ENCODE results near the gene KRT2.

The KRT2 gene

DNA sequence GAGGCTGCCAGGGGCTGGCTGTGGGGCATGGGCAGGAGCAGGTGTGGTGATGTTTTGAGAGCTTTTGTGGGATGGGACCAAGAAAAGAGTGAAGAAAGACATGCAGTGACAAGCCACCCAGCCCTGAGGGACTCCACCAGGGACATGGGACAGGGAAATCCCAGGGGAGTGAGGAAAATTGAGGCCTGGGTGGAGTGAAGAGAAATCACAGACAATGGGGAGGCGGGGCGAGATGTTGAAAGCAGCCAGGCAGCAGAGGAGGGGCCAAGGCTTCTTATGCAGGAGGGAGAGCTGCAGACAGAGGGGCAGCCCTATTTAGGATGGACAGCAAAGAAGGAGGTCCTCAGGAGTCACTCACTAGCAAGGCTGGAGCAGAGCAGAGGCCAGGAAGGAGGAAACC lies 32.4 kb upstream of the KRT2 start:
- Histone ChIP-seq H3K9me3 (no peaks in the 10 kb centered on the region), H3K36me3 (no peaks in the 10 kb centered on the region), H3K4me3 (no peak overlapping the region), H3K4me1 (no peaks in the 10 kb centered on the region), H3K27me3 (peaks cover 0 to 49% of the 10 kb centered on the region in 2 donors), H3K27ac (no peak overlapping the region)
- TF ChIP-seq, protein P1, sequence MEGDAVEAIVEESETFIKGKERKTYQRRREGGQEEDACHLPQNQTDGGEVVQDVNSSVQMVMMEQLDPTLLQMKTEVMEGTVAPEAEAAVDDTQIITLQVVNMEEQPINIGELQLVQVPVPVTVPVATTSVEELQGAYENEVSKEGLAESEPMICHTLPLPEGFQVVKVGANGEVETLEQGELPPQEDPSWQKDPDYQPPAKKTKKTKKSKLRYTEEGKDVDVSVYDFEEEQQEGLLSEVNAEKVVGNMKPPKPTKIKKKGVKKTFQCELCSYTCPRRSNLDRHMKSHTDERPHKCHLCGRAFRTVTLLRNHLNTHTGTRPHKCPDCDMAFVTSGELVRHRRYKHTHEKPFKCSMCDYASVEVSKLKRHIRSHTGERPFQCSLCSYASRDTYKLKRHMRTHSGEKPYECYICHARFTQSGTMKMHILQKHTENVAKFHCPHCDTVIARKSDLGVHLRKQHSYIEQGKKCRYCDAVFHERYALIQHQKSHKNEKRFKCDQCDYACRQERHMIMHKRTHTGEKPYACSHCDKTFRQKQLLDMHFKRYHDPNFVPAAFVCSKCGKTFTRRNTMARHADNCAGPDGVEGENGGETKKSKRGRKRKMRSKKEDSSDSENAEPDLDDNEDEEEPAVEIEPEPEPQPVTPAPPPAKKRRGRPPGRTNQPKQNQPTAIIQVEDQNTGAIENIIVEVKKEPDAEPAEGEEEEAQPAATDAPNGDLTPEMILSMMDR (IDR thresholded peaks at IDR 0.05): no peak
- intact Hi-C loops (cut with DNase I; ENCODE audit: low total_unique reads): no loop called here
- DNase-seq: no peak

DNA sequence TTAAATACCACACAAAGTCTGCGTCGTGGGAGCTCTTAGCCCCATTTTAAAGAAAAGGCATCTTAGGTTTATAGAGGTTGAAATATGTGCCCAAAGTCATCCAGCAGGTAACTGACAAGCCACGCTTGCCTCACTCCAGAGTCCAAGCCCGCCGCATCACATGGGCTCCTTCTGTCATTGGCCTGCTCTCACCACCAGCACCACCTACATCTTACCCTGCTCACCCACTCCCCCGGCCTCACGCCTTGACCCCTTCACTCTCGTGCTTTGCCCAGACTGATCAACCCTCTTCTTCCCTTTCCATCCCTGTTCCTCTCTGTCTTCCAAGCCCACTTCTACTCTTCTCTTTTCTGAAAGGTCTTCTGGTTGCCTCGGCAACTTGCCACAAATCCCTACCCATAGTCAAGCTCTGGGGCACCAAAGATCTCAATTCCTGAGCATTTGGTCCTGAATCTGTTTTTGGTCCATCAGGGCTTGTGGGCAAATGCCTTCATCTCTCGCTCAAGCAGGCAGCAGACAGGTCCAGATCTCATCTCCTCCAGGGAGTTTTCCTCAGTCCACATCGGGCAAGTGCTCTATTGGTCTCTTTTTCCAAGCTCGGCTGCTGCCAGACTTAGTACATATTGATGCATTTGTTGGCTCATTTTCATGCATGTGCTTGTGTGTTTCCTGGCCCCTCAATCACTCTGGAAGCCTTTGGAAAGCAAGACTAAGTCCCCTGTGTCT lies 31.7 kb upstream of the KRT2 start:
- DNase-seq: no peak
- TF ChIP-seq, protein P1 (IDR thresholded peaks at IDR 0.05): no peak
- no peaks in the 10 kb centered on the region for H3K4me1 ChIP-seq
- no peaks in the 10 kb centered on the region for H3K9me3 ChIP-seq
- no peak overlapping the region for H3K4me3 ChIP-seq
- H3K27ac ChIP-seq: no peak overlapping the region
- no peaks in the 10 kb centered on the region for H3K36me3 ChIP-seq
- H3K27me3 ChIP-seq: peaks cover 0 to 44% of the 10 kb centered on the region in 2 donors
- intact Hi-C loops (cut with DNase I; ENCODE audit: low total_unique reads): no loop called here

- no peaks in the 10 kb centered on the region for H3K9me3 ChIP-seq
- TF ChIP-seq, protein P1 (IDR thresholded peaks at IDR 0.05): no peak
- no peaks in the 10 kb centered on the region for H3K4me1 ChIP-seq
- intact Hi-C loops (cut with DNase I; ENCODE audit: low total_unique reads): no loop called here
- H3K27ac ChIP-seq: no peak overlapping the region
- no peaks in the 10 kb centered on the region for H3K36me3 ChIP-seq
- H3K4me3 ChIP-seq: no peak overlapping the region
- H3K27me3 ChIP-seq: peaks cover 0 to 37% of the 10 kb centered on the region in 2 donors
- no peak for DNase-seq
These were observed 31.0 kb upstream of the KRT2 start for GRCh38 chr12:52682938-52683574.

DNA sequence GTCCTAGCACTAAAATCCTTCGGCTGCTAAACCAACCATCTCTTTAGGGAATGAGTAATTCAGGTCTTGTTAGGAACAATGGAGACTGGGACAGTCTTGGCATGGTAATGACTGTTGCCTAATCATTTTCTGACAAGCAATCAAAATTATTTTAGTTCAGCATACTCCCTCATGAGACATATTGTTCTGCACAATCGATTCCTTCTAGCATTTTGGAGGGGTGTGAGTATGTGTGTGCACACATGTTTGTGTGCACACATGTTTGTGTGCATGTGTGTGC lies 30.3 kb upstream of the KRT2 start:
- Histone ChIP-seq H3K27me3 (peaks cover 0 to 30% of the 10 kb centered on the region in 2 donors), H3K27ac (no peak overlapping the region), H3K4me1 (no peaks in the 10 kb centered on the region), H3K4me3 (no peak overlapping the region), H3K36me3 (no peaks in the 10 kb centered on the region), H3K9me3 (no peaks in the 10 kb centered on the region)
- intact Hi-C loops (cut with DNase I; ENCODE audit: low total_unique reads): no loop called here
- no peak for DNase-seq
- TF ChIP-seq, protein P1 (IDR thresholded peaks at IDR 0.05): no peak

DNA sequence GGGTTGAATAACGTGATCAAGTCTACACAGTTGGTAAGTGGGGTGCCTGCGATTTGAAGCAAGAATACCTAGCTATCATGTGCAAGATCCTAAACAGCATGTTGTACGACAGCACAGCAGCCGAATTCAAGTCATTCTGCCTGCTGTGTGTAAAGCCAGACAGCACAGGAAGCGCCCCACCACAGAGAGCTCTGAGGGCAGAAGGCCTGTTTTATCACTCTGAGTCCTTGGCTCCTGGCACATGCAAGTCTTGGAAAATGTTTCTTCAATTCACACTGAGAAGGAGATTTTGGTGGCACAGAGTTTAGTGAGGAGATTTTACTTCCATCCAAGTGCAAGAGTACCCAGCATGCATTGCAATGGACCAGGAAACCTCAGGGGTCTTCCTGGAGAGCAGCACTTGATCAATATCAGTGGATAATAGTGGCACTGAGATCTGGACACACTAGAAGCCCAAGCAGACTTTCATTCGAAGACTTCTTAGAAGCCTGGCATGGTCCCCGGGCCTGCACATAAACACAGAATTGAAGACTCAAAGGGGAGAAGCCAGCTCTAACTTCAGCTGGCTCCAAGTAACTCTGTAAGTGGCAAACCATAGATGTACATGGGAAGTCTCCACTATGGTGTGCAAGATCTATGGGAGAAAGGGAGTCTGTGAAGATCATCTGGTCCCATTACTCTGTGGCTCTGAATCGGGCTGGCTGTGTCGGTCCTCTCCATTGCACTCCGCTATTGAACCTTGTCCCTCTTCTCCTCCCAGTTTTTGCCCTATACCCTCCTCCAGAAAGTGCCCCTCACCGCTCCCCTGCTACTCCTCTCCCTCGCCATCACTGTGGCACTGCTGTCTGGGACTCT lies 29.7 kb upstream of the KRT2 start:
- H3K36me3 ChIP-seq: no peaks in the 10 kb centered on the region
- H3K27me3 ChIP-seq: peaks cover 0 to 24% of the 10 kb centered on the region in 2 donors
- TF ChIP-seq, protein P1 (IDR thresholded peaks at IDR 0.05): no peak
- intact Hi-C loops (cut with DNase I; ENCODE audit: low total_unique reads): no loop called here
- H3K4me3 ChIP-seq: no peak overlapping the region
- H3K9me3 ChIP-seq: no peaks in the 10 kb centered on the region
- no peak for DNase-seq
- H3K27ac ChIP-seq: no peak overlapping the region
- H3K4me1 ChIP-seq: no peaks in the 10 kb centered on the region

All from tibial artery (tissue), 4 donors.